Right hindlimb (tissue), 1 donor: ENCODE results near the gene UTP25.

ENCODE experiments used
- DNase-seq: peaks from one replicate; pipeline ENCODE4 v3.0.0-alpha.2; 2018

Gene UTP25

DNA sequence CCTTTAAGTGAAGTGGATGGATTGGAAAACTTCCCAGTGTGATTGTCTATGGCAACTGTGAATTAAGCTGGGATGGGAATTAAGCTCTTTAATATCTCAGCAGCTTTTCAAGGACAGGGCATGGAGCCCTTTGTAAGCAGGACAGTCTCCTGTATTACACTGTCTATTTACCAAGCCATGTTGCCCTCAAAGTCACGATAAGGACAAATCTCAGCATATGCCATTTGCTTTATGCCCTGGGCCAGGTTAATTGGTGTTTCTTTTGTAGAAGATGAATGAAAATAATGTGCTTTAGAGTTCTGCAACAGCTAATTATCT lies 17.6 kb downstream of the UTP25 start:
- no peak for DNase-seq

GRCh38 chr1:209849388-209849787 lies 21.6 kb downstream of the UTP25 start:
- DNase-seq = no peak

DNA sequence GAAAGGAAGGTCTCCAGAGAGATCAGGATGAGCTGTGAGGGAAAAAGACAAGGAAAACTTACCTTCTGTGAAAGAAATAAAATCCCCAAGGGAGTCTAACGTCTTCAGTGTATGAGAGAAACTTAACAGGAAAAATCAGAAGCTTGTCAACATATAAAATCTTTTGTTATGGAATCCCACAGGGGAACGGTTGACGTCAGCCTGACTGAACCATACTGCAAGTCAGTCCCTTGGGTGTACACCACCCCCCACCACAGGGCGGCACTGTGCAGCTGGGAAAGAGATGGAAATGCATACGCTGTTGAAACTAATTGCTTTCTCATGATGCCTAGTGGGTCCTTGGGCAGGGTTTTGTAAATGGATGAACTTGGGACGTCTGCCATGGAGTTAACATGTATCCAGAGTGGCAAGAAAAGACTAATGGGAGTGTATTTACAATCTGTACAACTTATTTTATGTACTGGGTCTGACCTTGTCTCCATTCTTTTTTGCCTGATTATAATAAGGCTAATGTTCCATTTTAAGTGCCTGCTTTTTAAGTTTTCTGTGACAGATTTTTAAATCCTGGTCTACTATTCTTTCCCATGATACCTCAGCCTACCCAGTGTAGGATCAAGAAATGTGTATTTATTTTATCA lies 22.7 kb downstream of the UTP25 start:
- no peak for DNase-seq

- DNase-seq = no peak
Observed at GRCh38 chr1:209853676-209854075, 25.9 kb downstream of the UTP25 start.

DNA sequence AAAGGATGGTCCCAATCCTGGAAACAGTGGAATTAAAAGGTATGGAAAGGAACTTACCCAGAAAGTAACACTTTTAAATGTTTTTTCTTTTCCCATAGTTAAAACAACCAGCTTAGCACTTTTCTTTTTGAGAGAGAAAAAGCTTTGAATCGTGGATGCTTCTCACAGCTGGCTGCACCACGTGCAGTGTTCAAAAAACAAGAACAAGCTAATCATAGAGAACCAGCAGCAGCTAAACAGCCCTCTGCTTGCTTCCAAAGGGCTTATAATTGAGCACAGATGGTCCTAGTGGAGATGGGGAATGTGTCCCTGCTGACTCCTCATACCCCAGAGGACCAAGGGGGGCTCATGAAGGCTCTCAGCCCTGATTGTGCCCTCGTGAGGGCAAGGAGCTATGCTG lies 26.4 kb downstream of the UTP25 start:
- DNase-seq = no peak

DNA sequence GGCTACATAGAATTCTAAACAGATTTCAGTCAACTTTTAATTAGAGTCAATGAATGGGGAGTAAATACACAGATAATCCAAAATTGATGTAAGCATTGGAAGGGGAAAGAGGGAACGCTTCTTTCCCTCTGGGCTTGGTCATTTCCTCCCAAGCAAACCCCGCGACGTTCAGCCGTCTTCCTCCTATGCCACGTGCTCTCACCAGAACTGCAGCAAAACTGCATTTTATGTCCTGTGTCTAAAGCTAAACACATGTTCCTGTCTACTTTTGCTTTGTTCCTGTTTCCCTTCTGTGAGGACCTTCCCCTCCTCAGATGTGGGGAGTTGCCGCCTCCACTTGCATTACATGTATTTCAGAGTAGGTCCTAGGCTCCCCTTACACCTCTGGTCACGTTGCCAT lies 27.2 kb downstream of the UTP25 start:
- no peak for DNase-seq

DNA sequence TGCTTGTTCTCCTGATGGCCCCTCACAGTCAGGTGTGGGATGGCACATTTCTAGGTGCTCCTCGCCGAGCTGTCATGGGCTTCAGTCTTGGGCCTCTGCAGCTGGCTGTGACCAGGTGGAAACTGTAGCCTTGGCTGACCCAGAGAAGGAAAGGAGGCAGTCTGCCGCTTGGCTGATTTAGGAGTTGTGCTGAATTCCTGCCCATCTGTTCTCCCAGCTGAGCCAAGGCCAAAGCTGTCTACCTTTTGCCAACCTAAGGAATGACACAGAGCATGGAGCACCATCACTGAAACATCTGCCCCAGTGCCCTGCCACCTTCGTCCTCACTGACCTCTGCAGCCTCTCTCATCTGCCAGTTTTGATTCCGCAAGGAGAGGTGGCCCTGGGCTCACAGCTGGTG lies 27.9 kb downstream of the UTP25 start:
- no peak for DNase-seq

DNA sequence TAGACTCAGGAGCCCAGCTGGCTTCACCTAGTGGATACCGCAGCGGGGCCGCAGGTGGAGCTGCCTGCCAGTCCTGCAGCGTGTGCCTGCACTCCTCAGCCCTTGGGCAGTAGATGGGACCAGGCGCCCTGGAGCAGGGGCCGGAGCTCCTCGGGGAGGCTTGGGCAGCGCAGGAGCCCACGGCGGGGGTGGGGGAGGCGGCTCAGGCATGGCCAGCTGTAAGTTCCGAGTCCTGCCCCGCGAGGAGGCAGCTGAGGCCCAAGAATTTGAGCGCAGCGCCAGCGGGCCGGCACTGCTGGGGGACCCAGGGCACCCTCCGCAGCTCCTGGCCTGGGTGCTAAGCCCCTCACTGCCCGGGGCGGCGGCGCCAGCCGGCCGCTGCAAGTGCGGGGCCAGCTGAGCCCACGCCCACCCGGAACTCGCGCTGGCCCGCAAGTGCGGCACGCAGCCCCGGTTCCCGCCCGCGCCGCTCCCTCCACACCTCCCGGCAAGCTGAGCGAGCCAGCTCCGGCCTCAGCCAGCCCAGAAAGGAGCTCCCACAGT lies 30.9 kb downstream of the UTP25 start:
- DNase-seq = no peak

DNA sequence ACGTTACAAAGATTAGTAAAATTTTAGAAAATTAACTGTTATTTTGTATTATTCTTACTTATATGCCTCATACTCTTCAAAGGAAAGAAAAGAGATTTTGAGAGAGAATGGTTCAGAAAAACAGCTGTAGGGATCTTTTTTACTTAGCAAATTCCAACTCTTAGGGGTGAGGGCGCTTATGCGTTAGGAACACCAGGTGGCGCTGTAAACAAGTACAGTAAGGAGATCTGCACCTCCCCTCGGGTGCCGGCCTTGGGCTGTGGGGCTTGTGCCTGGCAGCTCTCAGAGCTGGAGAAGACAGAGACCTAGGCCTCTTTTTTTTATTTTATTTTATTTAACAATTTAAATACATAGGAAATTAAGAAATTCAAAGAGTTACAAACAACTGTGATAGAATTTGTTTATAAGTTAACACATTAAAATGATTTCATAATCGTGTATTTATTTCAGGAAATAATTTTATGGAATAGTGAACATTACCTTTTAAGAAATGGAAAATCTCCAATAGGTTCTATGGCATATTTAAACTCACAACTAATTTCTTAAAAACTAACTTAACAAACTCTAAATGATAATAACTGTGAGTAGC lies 32.6 kb downstream of the UTP25 start:
- peak; percentile 66 for DNase-seq

- no peak for DNase-seq
Observed at GRCh38 chr1:209861242-209861641, 33.5 kb downstream of the UTP25 start.

DNA sequence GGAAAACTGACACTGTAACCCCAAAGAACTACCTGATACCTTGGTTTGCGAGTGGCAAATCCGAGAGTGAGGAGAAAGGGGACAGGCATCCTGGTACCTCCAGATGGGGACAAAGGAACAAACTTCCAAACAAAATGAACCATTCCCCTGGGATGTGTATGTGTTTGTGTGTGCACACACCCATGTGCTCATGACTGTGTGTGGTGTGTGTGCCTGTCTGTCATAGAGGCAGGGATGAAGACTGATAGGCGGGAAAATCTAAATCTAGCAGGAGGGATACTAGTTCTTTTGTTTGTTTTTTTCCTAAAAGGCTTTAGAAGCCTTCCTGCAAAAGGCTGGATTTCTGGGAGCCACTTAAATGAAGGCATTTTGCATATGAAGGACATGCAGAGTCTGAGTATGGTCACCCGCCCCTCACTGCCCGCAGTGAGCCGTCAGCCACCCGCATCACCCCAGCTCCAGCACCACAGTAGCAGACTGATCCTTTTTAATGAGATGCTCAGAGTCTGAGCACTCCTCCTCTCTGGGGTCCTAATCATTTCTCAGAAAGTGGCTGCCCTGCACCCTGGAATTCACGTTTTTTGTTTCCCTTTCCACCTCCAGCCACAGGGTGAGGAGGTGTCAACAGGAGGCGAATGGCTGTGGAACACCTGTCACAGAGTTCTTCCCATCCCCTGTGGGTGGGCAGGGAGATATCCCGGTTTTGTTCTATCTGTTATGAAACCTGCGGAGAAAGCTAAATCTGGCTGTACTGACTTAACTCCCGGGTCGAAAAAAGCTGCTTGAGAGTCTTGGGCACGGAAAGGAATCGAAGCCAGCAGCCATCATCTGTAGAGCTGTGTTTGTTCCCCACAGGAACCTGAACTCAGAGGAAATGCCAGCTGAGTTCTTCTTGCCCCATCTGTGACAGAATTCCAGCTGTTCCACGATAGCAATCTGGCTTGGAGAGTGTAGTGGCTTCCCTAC lies 34.9 kb downstream of the UTP25 start:
- DNase-seq = no peak

GRCh38 chr1:209863766-209864485 lies 36.2 kb downstream of the UTP25 start:
- DNase-seq = no peak

GRCh38 chr1:209866201-209866600 lies 38.4 kb downstream of the UTP25 start:
- no peak for DNase-seq

DNA sequence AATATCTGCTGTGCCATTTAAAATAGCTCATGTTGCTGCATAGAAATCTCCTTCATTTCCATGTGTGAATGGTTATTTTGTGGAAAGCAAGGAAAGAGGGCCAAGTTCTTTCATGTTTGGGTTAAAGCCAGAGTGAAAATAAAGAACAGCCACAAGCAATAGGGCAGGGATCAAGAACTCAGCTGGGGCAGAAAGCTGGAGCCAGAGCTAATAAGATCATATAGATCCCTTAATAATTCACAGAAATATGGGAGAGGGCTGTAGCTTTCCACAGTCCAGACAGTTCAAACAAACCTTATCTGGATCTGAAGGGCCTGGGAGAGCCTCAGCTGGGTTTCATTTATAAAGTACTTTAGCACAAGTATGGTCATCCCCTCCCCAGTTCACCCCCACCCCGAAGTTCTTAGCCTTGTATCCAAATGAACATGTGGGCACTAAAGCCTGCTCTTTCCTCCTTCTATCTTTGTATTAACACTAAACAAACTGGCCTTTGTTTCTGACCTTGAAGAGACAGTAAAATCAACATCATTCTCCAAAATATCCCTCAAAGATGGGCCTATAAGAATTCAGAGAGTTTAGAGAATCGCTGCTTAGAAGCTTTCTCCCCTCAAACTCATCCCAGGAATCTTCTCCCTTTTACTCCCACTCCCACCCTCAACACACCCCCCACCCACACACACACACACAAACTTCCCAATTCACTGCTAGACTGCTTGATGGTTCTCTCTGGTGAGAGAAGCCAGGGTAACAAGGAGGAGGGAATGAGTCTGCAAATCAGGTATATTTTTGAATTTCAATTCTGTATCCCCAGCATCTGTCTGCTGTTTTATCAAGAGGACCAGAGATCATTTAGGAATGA lies 41.7 kb downstream of the UTP25 start:
- DNase-seq = peak; percentile 35

DNA sequence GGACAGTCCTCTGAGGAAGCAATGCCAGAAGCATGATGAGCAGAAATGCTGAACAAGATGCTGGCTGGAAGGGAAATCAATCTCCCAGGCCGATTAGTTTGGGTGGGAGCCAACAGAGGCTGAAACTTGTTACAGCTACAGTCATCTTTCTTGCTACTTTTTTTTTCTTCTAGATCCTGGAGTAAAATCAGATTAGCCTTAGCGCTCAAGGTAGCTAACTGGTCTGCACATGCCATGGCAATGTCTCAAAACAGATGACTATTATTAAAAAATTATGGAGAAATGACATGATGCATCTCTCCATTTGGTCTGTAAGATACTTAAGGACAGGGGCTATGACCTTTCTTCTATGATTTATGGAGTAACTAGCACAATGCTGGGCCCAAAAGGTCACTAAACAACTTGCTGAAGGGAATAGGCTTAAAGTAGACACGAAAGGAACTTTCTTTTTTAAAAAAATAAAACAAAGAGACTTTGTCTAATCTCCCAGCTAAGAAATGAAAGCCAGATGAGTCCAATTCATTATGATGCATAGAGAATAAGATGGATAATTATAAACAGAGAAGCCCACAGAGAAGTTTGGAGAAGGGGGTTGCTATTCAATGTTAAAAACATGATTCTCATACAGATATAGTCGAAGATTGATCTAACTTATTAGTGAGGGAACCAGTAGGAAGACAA lies 42.5 kb downstream of the UTP25 start:
- DNase-seq = peak; percentile 71

- no peak for DNase-seq
Observed at GRCh38 chr1:209871006-209871405, 43.2 kb downstream of the UTP25 start.

DNA sequence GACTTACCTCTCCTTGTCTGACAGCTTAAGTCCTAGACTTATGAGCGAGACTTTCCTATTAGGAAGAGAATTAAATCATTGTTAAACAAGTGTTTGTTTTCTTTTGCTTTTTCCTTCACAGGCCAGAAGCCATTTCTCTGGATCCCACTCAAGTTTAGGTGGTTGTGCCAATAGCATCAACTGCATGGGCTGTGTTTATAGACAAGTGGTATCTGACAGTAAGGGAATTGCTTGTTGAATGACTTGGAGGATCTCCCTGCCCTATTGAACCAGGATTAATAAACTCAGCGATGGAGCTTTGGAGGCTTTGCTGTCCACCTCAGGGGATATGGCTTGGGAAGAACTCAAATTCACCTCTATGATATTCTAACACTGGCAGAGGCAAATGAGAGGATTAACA lies 43.7 kb downstream of the UTP25 start:
- no peak for DNase-seq

GRCh38 chr1:209873067-209873799 lies 45.5 kb downstream of the UTP25 start:
- DNase-seq = no peak

- no peak for DNase-seq
Observed at GRCh38 chr1:209875515-209875914, 47.7 kb downstream of the UTP25 start.

GRCh38 chr1:209876078-209876800 lies 48.5 kb downstream of the UTP25 start:
- no peak for DNase-seq
